Measurements from ENCODE around the gene SPATS2L. TPM values are rescaled to one million over a fixed set of nuclear protein-coding genes. Genes with fewer than 3 reads are reported as not detected.

Gene SPATS2L
- total and polyA plus RNA-seq, 8 donors, result 36.8 to 245 (median 80.7) TPM

DNA sequence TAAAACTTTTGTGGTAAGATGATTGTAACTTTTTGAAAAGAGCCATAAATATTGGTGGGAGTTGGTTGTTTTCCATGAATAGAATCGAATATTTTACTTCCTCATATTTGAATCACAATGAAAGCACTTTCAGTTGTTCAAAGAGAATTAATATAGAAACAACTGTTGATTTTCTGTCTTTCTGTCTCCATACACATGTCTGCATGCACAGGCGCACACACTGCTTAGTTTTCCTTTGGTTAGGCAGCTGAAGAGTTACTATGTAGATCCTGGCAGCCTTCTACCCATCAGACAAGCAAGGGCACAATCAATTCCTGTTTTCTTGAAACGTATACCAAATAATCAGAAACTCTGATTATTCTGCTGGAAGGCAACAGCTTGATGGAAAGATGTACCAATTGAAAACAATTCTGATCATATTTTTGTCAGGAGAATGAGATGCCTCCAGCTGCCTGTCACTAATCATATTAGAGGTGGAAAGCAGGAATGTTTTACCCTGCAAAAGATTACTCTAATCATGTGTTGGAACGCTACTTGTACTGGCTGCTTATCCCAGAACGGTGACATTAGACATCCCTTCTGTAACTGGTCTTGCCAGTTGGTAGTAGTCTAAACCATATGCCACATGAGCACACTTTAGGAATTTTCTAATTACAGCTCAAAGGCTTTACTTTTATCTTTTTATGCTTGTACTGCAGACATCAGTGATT, 24.0 kb downstream of the SPATS2L start:
- no peak overlapping the region for H3K4me3 ChIP-seq
- peaks cover 0 to 10% (median 3%) of the 10 kb centered on the region in 4 donors for H3K36me3 ChIP-seq
- peaks cover 0 to 12% (median 5%) of the 10 kb centered on the region in 4 donors for H3K4me1 ChIP-seq
- no peaks in the 10 kb centered on the region for H3K9me3 ChIP-seq
- no peak overlapping the region for H3K27ac ChIP-seq
- WGBS, 5 donors, result 52 to 61% (median 58%) methylated on average over 5 of the region's 5 CpGs
- no peaks in the 10 kb centered on the region for H3K27me3 ChIP-seq
- TF ChIP-seq, protein P1, sequence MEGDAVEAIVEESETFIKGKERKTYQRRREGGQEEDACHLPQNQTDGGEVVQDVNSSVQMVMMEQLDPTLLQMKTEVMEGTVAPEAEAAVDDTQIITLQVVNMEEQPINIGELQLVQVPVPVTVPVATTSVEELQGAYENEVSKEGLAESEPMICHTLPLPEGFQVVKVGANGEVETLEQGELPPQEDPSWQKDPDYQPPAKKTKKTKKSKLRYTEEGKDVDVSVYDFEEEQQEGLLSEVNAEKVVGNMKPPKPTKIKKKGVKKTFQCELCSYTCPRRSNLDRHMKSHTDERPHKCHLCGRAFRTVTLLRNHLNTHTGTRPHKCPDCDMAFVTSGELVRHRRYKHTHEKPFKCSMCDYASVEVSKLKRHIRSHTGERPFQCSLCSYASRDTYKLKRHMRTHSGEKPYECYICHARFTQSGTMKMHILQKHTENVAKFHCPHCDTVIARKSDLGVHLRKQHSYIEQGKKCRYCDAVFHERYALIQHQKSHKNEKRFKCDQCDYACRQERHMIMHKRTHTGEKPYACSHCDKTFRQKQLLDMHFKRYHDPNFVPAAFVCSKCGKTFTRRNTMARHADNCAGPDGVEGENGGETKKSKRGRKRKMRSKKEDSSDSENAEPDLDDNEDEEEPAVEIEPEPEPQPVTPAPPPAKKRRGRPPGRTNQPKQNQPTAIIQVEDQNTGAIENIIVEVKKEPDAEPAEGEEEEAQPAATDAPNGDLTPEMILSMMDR (IDR thresholded peaks at IDR 0.05), result no peak
- TF ChIP-seq POLR2A (IDR thresholded peaks at IDR 0.05) (no peak), EP300 (IDR thresholded peaks at IDR 0.05) (no peak), POLR2AphosphoS5 (IDR thresholded peaks at IDR 0.05) (no peak)
- no peak for DNase-seq
- intact Hi-C loops (cut with DNase I; ENCODE audit: low total_unique reads), result no loop called here

DNA sequence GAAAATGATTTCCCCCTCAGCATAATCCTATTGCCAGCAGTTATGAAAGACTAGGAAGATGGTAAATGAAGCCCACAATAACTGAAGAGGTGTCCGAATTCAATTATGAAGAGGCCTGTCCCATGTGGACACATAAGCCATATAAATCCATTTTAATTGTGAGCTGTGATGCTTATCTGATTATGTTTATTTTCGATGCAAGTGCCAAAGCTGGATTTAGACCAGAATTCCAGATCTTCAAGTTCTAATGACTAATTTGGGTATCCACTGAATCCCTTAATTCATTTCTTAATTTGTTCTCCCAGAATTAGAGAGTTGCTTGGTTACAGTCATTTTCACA, 24.5 kb downstream of the SPATS2L start:
- intact Hi-C loops (cut with DNase I; ENCODE audit: low total_unique reads), result no loop called here
- Histone ChIP-seq H3K4me3 (no peak overlapping the region), H3K4me1 (peaks cover 0 to 15% (median 9%) of the 10 kb centered on the region in 4 donors), H3K27ac (no peak overlapping the region), H3K27me3 (no peaks in the 10 kb centered on the region), H3K36me3 (peaks cover 0 to 10% (median 3%) of the 10 kb centered on the region in 4 donors), H3K9me3 (no peaks in the 10 kb centered on the region)
- 84 to 96% (median 93%) methylated on average over 2 of the region's 2 CpGs for WGBS, 5 donors
- TF ChIP-seq EP300 (IDR thresholded peaks at IDR 0.05) (no peak), POLR2A (IDR thresholded peaks at IDR 0.05) (no peak), POLR2AphosphoS5 (IDR thresholded peaks at IDR 0.05) (no peak)
- TF ChIP-seq, protein P1 (IDR thresholded peaks at IDR 0.05), result no peak
- no peak for DNase-seq

DNA sequence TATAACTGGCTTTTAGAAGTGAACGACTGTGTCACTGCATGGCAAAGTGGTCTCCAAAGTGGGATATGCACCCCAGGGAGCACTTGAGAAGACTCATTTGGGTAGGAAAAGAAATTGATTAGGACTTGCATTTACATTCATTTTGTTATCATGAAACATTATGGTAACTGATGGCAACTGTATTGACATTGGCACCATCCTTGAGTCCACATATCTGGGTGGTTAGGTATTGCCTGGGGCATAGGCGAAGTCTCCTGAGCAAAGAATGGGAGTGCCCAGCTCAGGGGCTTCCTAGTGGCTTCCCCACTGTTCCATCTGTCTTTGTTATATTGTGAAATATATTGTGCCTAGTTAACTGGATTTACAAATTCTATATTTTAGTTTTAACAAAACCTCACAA, 29.2 kb downstream of the SPATS2L start:
- Histone ChIP-seq H3K4me1 (peaks cover 9 to 51% (median 34%) of the 10 kb centered on the region in 4 donors), H3K27me3 (no peaks in the 10 kb centered on the region), H3K9me3 (no peaks in the 10 kb centered on the region), H3K4me3 (no peak overlapping the region), H3K36me3 (peaks cover 0 to 4% (median 0%) of the 10 kb centered on the region in 4 donors), H3K27ac (peak overlapping the region in 1 of 5 donors; percentile 0)
- peak in 1 of 2 donors; percentile 40 for DNase-seq
- 54 to 76% (median 62%) methylated on average over 2 of the region's 2 CpGs for WGBS, 5 donors
- no peak for TF ChIP-seq EP300 (IDR thresholded peaks at IDR 0.05)
- TF ChIP-seq, protein P1 (IDR thresholded peaks at IDR 0.05), result no peak
- TF ChIP-seq POLR2A (IDR thresholded peaks at IDR 0.05), result no peak
- TF ChIP-seq POLR2AphosphoS5 (IDR thresholded peaks at IDR 0.05), result no peak
- intact Hi-C loops (cut with DNase I; ENCODE audit: low total_unique reads), result no loop called here

DNA sequence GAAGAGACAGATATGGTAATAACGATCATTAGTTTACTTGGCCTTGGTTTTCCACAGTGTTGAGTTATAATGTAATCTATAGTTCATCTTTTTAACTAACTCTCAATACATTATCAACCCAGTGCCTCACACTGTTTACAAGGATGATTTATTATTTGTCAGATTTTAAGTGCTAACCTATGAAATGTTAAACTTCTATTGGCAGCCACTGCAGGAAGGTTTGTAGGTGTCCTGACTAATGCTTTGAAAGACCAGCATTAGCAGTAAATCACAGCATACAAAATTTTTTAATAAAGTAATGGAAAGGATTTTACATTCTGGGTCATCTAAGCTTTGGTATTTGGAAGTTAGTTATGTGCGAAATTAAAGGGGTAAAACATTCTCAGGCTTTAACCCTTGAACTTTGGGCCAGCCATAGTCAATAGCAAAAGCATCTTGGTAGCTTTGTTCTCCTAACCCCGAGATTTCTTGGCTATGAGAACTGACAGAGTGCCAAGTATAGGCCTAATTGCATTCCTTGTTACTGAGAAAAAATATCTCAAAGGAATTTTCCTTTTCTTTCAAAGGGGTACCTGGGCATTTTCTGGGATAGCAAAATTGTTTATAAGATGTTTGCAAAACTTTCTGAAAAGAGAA, 30.6 kb downstream of the SPATS2L start:
- H3K27ac ChIP-seq, result peak overlapping the region in 2 of 5 donors; percentile 7 to 38
- 35 to 46% (median 38%) methylated on average over 3 of the region's 3 CpGs for WGBS, 5 donors
- H3K4me1 ChIP-seq, result peaks cover 9 to 54% (median 34%) of the 10 kb centered on the region in 4 donors
- H3K9me3 ChIP-seq, result no peaks in the 10 kb centered on the region
- H3K4me3 ChIP-seq, result no peak overlapping the region
- TF ChIP-seq POLR2A (IDR thresholded peaks at IDR 0.05) (no peak), POLR2AphosphoS5 (IDR thresholded peaks at IDR 0.05) (no peak), EP300 (IDR thresholded peaks at IDR 0.05) (no peak)
- H3K36me3 ChIP-seq, result no peaks in the 10 kb centered on the region
- DNase-seq, result peak in 1 of 2 donors; percentile 40
- H3K27me3 ChIP-seq, result no peaks in the 10 kb centered on the region
- intact Hi-C loops (cut with DNase I; ENCODE audit: low total_unique reads), result no loop called here
